Activated naive CD4-positive, alpha-beta T cell treated with anti-CD3 and anti-CD28 coated beads for 36 hours (primary cell): ENCODE measurements around the gene BRICD5. TPM values are rescaled to one million over a fixed set of nuclear protein-coding genes. Genes with fewer than 3 reads are reported as not detected.
"Not testable (repeated sequence)": the region's sequence is repeated elsewhere in the genome, so short reads cannot be mapped to it uniquely, and the experiment has no call there.

Source experiments
- CTCF ChIA-PET: fragments of 350-600 bp; sonication (Branson Sonifier 250); formaldehyde crosslinking; loops from one replicate; lab custom pipeline; 2021; ENCODE audit warnings: antibody characterized with exemption; lab: Charles Lee
- DNase-seq: peaks from one replicate; pipeline ENCODE4 v3.0.0-alpha.2; 2020
- H3K27ac Mint-ChIP-seq: one replicate; pipeline ENCODE4 v1.8.0; 2021; ENCODE audit warnings: mild to moderate bottlenecking, mixed read lengths
- H3K27me3 Mint-ChIP-seq: one replicate; pipeline ENCODE4 v1.8.0; 2021; ENCODE audit warnings: low read depth, mixed read lengths
- H3K36me3 Mint-ChIP-seq: one replicate; pipeline ENCODE4 v1.8.0; 2021; ENCODE audit warnings: low read depth, mixed read lengths
- H3K4me1 Mint-ChIP-seq: one replicate; pipeline ENCODE4 v1.8.0; 2021; ENCODE audit warnings: low read depth, mixed read lengths
- H3K4me3 Mint-ChIP-seq: one replicate; pipeline ENCODE4 v1.8.0; 2021; ENCODE audit warnings: mild to moderate bottlenecking, moderate library complexity, mixed read lengths
- H3K9me3 Mint-ChIP-seq: one replicate; pipeline ENCODE4 v1.8.0; 2021; ENCODE audit warnings: mixed read lengths
- intact Hi-C: fragments of 100-400 bp; cut with micrococcal nuclease; formaldehyde crosslinking; loops from one replicate; pipeline ENCODE4 v1.15.1; 2023
- total RNA-seq, 2 experiments: library from RNA; stranded (reverse); gene quantifications; one replicate each; pipeline ENCODE4 v1.2.3, GENCODE V29; 2021

BRICD5 gene
- total RNA-seq, 2 experiments from 2014 or later, result 2.6 to 3.1 TPM

- peaks cover 6% of the 10 kb centered on the region for H3K36me3 Mint-ChIP-seq
- DNase-seq, result no peak
- H3K27me3 Mint-ChIP-seq, result no peaks in the 10 kb centered on the region
- H3K27ac Mint-ChIP-seq, result no peak overlapping the region
- no peak overlapping the region for H3K4me3 Mint-ChIP-seq
- H3K9me3 Mint-ChIP-seq, result no peaks in the 10 kb centered on the region
- H3K4me1 Mint-ChIP-seq, result no peaks in the 10 kb centered on the region
- intact Hi-C loops, result no loop called here
- CTCF ChIA-PET, result no interaction called here
Observed at GRCh38 chr16:2244926-2245795, 34.5 kb upstream of the BRICD5 start.

- intact Hi-C loops, result no loop called here
- Mint-ChIP-seq H3K4me1 (no peaks in the 10 kb centered on the region), H3K9me3 (no peaks in the 10 kb centered on the region), H3K36me3 (peaks cover 4% of the 10 kb centered on the region), H3K27ac (no peak overlapping the region), H3K27me3 (no peaks in the 10 kb centered on the region), H3K4me3 (no peak overlapping the region)
- no peak for DNase-seq
- CTCF ChIA-PET, result no interaction called here
Observed at GRCh38 chr16:2244301-2244700, 33.6 kb upstream of the BRICD5 start.

- CTCF ChIA-PET, result no interaction called here
- Mint-ChIP-seq H3K4me3 (no peak overlapping the region), H3K36me3 (peaks cover 2% of the 10 kb centered on the region), H3K9me3 (no peaks in the 10 kb centered on the region), H3K27ac (no peak overlapping the region), H3K4me1 (no peaks in the 10 kb centered on the region), H3K27me3 (no peaks in the 10 kb centered on the region)
- intact Hi-C loops, result no loop called here
- no peak for DNase-seq
Observed at GRCh38 chr16:2243781-2244180, 33.1 kb upstream of the BRICD5 start.

GRCh38 chr16:2243031-2243528, 32.4 kb upstream of the BRICD5 start:
- Mint-ChIP-seq H3K27me3 (no peaks in the 10 kb centered on the region), H3K27ac (no peak overlapping the region), H3K4me1 (no peaks in the 10 kb centered on the region), H3K9me3 (no peaks in the 10 kb centered on the region), H3K4me3 (no peak overlapping the region), H3K36me3 (peaks cover 2% of the 10 kb centered on the region)
- CTCF ChIA-PET, result interaction anchor here (2.1 kb wide), 1 partner anchor 9 kb away, joined by 6 read pairs; the partner anchor contains the start of gene ECI1
- no peak for DNase-seq
- intact Hi-C loops, result no loop called here

- DNase-seq, result no peak
- Mint-ChIP-seq H3K4me3 (no peak overlapping the region), H3K27ac (no peak overlapping the region), H3K27me3 (no peaks in the 10 kb centered on the region), H3K4me1 (no peaks in the 10 kb centered on the region), H3K9me3 (no peaks in the 10 kb centered on the region), H3K36me3 (peaks cover 2% of the 10 kb centered on the region)
- CTCF ChIA-PET, result interaction anchor here (2.1 kb wide), 1 partner anchor 9 kb away, joined by 6 read pairs; the partner anchor contains the start of gene ECI1
- intact Hi-C loops, result no loop called here
Observed at GRCh38 chr16:2242598-2242997, 31.9 kb upstream of the BRICD5 start.

- H3K27me3 Mint-ChIP-seq, H3K36me3 Mint-ChIP-seq, H3K4me3 Mint-ChIP-seq, CTCF ChIA-PET, H3K27ac Mint-ChIP-seq, intact Hi-C loops, DNase-seq, H3K9me3 Mint-ChIP-seq, H3K4me1 Mint-ChIP-seq: not testable (repeated sequence)
Observed at GRCh38 chr16:2240331-2240730, 29.7 kb upstream of the BRICD5 start.

- intact Hi-C loops, result no loop called here
- H3K4me3 Mint-ChIP-seq, result no peak overlapping the region
- CTCF ChIA-PET, result interaction anchor here (0.6 kb wide), 1 partner anchor 13 kb away, joined by 3 read pairs; no protein-coding TSS in a partner anchor
Observed at GRCh38 chr16:2238838-2239675, 28.4 kb upstream of the BRICD5 start.

GRCh38 chr16:2238150-2238837, 27.6 kb upstream of the BRICD5 start:
- intact Hi-C loops, result no loop called here
- CTCF ChIA-PET, result interaction anchor here (0.6 kb wide), 1 partner anchor 14 kb away, joined by 3 read pairs; no protein-coding TSS in a partner anchor
- H3K4me1 Mint-ChIP-seq, result no peaks in the 10 kb centered on the region
- H3K27ac Mint-ChIP-seq, result no peak overlapping the region
- no peaks in the 10 kb centered on the region for H3K9me3 Mint-ChIP-seq
- H3K27me3 Mint-ChIP-seq, result no peaks in the 10 kb centered on the region
- peaks cover 11% of the 10 kb centered on the region for H3K36me3 Mint-ChIP-seq
- no peak overlapping the region for H3K4me3 Mint-ChIP-seq
- no peak for DNase-seq

More at GRCh38 chr16:2238838-2239675, 28.4 kb upstream of the BRICD5 start:
- peaks cover 8% of the 10 kb centered on the region for H3K36me3 Mint-ChIP-seq
- no peaks in the 10 kb centered on the region for H3K4me1 Mint-ChIP-seq
- no peak overlapping the region for H3K27ac Mint-ChIP-seq
- no peaks in the 10 kb centered on the region for H3K9me3 Mint-ChIP-seq
- H3K27me3 Mint-ChIP-seq, result no peaks in the 10 kb centered on the region
- DNase-seq, result no peak

GRCh38 chr16:2237493-2238149, 27.0 kb upstream of the BRICD5 start:
- CTCF ChIA-PET, result no interaction called here
- no peak overlapping the region for H3K4me3 Mint-ChIP-seq
- H3K36me3 Mint-ChIP-seq, result peaks cover 11% of the 10 kb centered on the region
- no peaks in the 10 kb centered on the region for H3K9me3 Mint-ChIP-seq
- intact Hi-C loops, result no loop called here
- DNase-seq, result no peak
- no peak overlapping the region for H3K27ac Mint-ChIP-seq
- no peaks in the 10 kb centered on the region for H3K4me1 Mint-ChIP-seq
- no peaks in the 10 kb centered on the region for H3K27me3 Mint-ChIP-seq

GRCh38 chr16:2237102-2237482, 26.4 kb upstream of the BRICD5 start:
- H3K9me3 Mint-ChIP-seq, result no peaks in the 10 kb centered on the region
- H3K36me3 Mint-ChIP-seq, result peaks cover 9% of the 10 kb centered on the region
- CTCF ChIA-PET, result no interaction called here
- H3K27me3 Mint-ChIP-seq, result no peaks in the 10 kb centered on the region
- no peak for DNase-seq
- H3K4me1 Mint-ChIP-seq, result no peaks in the 10 kb centered on the region
- no peak overlapping the region for H3K27ac Mint-ChIP-seq
- intact Hi-C loops, result no loop called here
- H3K4me3 Mint-ChIP-seq, result no peak overlapping the region

- H3K9me3 Mint-ChIP-seq, result no peaks in the 10 kb centered on the region
- H3K4me3 Mint-ChIP-seq, result no peak within 1 kb of the TSS
- H3K4me1 Mint-ChIP-seq, result no peaks in the 10 kb centered on the region
- intact Hi-C loops, result no loop called here
- no peak for DNase-seq
- no peak within 1 kb of the TSS for H3K27ac Mint-ChIP-seq
- CTCF ChIA-PET, result no interaction called here
- no peaks in the 10 kb centered on the region for H3K27me3 Mint-ChIP-seq
- H3K36me3 Mint-ChIP-seq, result peaks cover 12% of the 10 kb centered on the region
Observed at GRCh38 chr16:2236337-2237101, 25.9 kb upstream of the BRICD5 start, which contains the start of gene DNASE1L2. Gene DNASE1L2, plus strand, starts transcription at chr16:2236444. Its CDS starts 373 bp downstream, at chr16:2236817.
